Erythroblast (primary cell): Measurements from ENCODE around the gene OCRL.

Experiments used
- DNase-seq, 2 experiments: peaks; one replicate each; lab custom pipeline; 2025; lab: John Stamatoyannopoulos, UW
- GATA1 ChIP-seq: IDR thresholded peaks from 2 replicates; pipeline ENCODE4 v1.6.1; 2011; ENCODE audit warnings: low read depth, mild to moderate bottlenecking, control low read depth, low read length, moderate library complexity
- POLR2A ChIP-seq: IDR thresholded peaks from 2 replicates; pipeline ENCODE4 v1.6.1; 2011; ENCODE audit warnings: mild to moderate bottlenecking, low read length

The OCRL gene

GRCh38 chrX:129614481-129615255 lies 74.6 kb downstream of the OCRL start:
- no peak for DNase-seq
- no peak for TF ChIP-seq POLR2A
- TF ChIP-seq GATA1, result no peak

GRCh38 chrX:129617420-129617819 lies 77.4 kb downstream of the OCRL start:
- TF ChIP-seq GATA1 (no peak), POLR2A (no peak)

GRCh38 chrX:129618997-129619396 lies 78.9 kb downstream of the OCRL start:
- TF ChIP-seq POLR2A (no peak), GATA1 (no peak)
- no peak for DNase-seq

More at GRCh38 chrX:129617420-129617819, 77.4 kb downstream of the OCRL start:
- no peak for DNase-seq

GRCh38 chrX:129622757-129623301 lies 82.8 kb downstream of the OCRL start:
- no peak for TF ChIP-seq GATA1
- no peak for TF ChIP-seq POLR2A
- no peak for DNase-seq

GRCh38 chrX:129626026-129626425 lies 86.0 kb downstream of the OCRL start:
- TF ChIP-seq GATA1 (no peak), POLR2A (no peak)

GRCh38 chrX:129629837-129630236 lies 89.8 kb downstream of the OCRL start:
- no peak for DNase-seq
- TF ChIP-seq GATA1 (no peak), POLR2A (no peak)

More at GRCh38 chrX:129626026-129626425, 86.0 kb downstream of the OCRL start:
- no peak for DNase-seq

- TF ChIP-seq POLR2A (no peak), GATA1 (no peak)
- no peak for DNase-seq
These were observed 91.8 kb downstream of the OCRL start for GRCh38 chrX:129631849-129632248.

GRCh38 chrX:129632443-129632842 lies 92.4 kb downstream of the OCRL start:
- DNase-seq, result peak in 1 of 2 experiments; percentile 5

GRCh38 chrX:129634541-129634940 lies 94.5 kb downstream of the OCRL start:
- no peak for TF ChIP-seq GATA1
- no peak for TF ChIP-seq POLR2A
- no peak for DNase-seq

More at GRCh38 chrX:129632443-129632842, 92.4 kb downstream of the OCRL start:
- TF ChIP-seq POLR2A, result no peak
- no peak for TF ChIP-seq GATA1

GRCh38 chrX:129636175-129636681 lies 96.2 kb downstream of the OCRL start:
- DNase-seq, result no peak
- TF ChIP-seq POLR2A (no peak), GATA1 (no peak)

- peak; percentile 61 to 78 for DNase-seq
- TF ChIP-seq POLR2A, result no peak
- TF ChIP-seq GATA1, result no peak
These were observed 97.4 kb downstream of the OCRL start for GRCh38 chrX:129637217-129638109.

GRCh38 chrX:129638917-129639316 lies 98.9 kb downstream of the OCRL start:
- no peak for TF ChIP-seq GATA1
- no peak for TF ChIP-seq POLR2A
- DNase-seq, result no peak

GRCh38 chrX:129640737-129641136 lies 100.7 kb downstream of the OCRL start:
- no peak for DNase-seq
- TF ChIP-seq POLR2A, result no peak

GRCh38 chrX:129641469-129641868 lies 101.4 kb downstream of the OCRL start:
- DNase-seq, result no peak
- TF ChIP-seq POLR2A, result no peak
- TF ChIP-seq GATA1, result no peak
